ENCODE data around the gene PDE11A. TPM values are rescaled to one million over a fixed set of nuclear protein-coding genes. Genes with fewer than 3 reads are reported as not detected.
A peak's percentile ranks its signal among the peaks of the same experiment; 100 is the strongest.

PDE11A gene
- total RNA-seq, 6 experiments from 2014 or later: 1.2 to 9.4 (median 6.3) TPM

DNA sequence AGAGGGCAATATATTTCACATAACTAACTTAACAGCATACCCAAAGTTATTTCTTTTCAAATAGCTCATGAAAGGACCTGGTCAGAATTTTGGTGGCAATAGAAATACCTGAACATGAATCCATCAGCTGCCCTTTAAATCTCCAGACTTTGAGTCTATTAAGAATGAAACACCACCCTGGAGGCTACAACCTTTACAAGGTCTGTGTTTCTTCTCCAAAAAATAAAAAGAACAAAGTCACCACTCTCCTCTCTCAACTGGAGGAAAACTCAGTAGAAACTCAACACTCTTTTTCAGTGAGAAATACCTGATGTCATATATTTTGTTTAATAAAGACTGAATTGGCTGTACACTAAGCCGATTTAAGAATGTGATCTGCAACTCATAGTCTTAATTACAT is 475.7 kb downstream of the PDE11A start:
- TF ChIP-seq, protein P1, sequence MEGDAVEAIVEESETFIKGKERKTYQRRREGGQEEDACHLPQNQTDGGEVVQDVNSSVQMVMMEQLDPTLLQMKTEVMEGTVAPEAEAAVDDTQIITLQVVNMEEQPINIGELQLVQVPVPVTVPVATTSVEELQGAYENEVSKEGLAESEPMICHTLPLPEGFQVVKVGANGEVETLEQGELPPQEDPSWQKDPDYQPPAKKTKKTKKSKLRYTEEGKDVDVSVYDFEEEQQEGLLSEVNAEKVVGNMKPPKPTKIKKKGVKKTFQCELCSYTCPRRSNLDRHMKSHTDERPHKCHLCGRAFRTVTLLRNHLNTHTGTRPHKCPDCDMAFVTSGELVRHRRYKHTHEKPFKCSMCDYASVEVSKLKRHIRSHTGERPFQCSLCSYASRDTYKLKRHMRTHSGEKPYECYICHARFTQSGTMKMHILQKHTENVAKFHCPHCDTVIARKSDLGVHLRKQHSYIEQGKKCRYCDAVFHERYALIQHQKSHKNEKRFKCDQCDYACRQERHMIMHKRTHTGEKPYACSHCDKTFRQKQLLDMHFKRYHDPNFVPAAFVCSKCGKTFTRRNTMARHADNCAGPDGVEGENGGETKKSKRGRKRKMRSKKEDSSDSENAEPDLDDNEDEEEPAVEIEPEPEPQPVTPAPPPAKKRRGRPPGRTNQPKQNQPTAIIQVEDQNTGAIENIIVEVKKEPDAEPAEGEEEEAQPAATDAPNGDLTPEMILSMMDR (IDR thresholded peaks at IDR 0.05): no peak
- TF ChIP-seq POLR2A (IDR thresholded peaks at IDR 0.05): no peak
- H3K27ac ChIP-seq: no peak overlapping the region
- intact Hi-C loops (cut with DNase I): no loop called here

DNA sequence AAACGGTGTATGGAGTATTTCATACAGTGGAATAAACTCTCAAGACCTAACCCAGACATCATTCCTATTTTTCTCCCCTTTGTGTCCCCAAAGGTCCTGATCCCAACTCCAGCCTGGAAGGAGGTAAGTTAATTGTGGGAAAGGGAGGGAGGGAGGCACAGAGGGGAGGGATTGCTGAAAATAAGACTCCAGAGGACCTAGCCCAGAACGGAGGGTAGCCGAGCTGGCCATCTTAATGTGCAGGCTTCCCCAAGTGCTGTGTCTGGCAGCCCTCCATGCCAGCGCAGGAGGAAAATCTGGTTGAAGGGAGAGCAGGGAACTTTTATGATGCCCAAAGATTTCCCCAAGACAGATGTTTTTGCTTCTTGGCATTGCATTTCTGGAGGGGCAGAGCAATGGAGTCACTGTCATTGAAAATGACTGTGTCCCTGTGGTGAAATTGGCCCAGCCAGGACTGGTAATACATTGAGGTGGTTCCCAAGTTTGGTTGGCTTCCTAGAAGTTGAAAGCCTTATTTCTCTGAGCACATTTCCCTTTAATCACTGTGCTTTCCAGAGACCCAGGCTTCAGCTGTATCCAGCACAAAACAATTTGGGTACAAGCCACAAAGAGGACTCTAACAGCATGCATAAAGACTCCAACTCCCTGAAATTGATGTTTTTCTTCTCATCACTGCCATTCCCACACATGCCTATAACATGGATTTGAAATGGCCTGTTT is 477.3 kb downstream of the PDE11A start:
- Histone ChIP-seq H3K27ac (no peak overlapping the region), H3K9me3 (no peaks in the 10 kb centered on the region), H3K4me3 (no peak overlapping the region), H3K27me3 (no peaks in the 10 kb centered on the region), H3K4me1 (no peaks in the 10 kb centered on the region), H3K36me3 (no peaks in the 10 kb centered on the region)
- DNase-seq (no peak), ATAC-seq (no peak)
- TF ChIP-seq, protein P1 (IDR thresholded peaks at IDR 0.05): no peak
- TF ChIP-seq POLR2A (IDR thresholded peaks at IDR 0.05): no peak
- intact Hi-C loops (cut with DNase I): no loop called here
- 90% methylated on average over 4 of the region's 4 CpGs for WGBS (ENCODE audit: insufficient coverage, low coverage, low lambda C conversion rate, missing lambda C conversion rate)

More for the DNA sequence above, 475.7 kb downstream of the PDE11A start:
- no peaks in the 10 kb centered on the region for H3K27me3 ChIP-seq
- H3K36me3 ChIP-seq: no peaks in the 10 kb centered on the region
- no peaks in the 10 kb centered on the region for H3K4me1 ChIP-seq
- no peak for DNase-seq
- no peaks in the 10 kb centered on the region for H3K9me3 ChIP-seq
- H3K4me3 ChIP-seq: no peak overlapping the region
- no peak for ATAC-seq
- WGBS (ENCODE audit: insufficient coverage, low coverage, low lambda C conversion rate, missing lambda C conversion rate): 65% methylated on average over 1 of the region's 1 CpG

DNA sequence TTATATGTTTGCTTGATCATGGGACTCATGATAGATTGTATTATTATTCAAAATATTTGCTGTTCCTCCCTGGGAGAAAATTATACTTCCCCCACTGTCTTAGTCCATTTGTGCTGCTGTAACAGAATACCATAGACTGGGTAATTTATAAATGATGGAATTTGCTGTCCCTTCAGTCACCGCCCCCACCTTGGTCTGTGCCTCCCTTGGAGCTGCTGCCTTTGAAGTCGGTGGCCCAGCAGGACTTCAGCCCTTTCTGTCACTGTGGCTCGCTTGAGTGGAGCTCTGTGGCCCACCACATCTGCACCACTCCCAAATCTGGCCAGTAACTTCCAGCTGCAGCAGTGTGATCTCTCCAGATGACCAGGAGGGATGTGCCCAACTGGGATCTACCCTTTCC is 479.2 kb downstream of the PDE11A start:
- no peak overlapping the region for H3K4me3 ChIP-seq
- 83% methylated on average over 1 of the region's 3 CpGs for WGBS (ENCODE audit: insufficient coverage, low coverage, low lambda C conversion rate, missing lambda C conversion rate)
- no peak for DNase-seq
- no peaks in the 10 kb centered on the region for H3K27me3 ChIP-seq
- no peaks in the 10 kb centered on the region for H3K4me1 ChIP-seq
- no peak overlapping the region for H3K27ac ChIP-seq
- ATAC-seq: no peak
- no peaks in the 10 kb centered on the region for H3K9me3 ChIP-seq
- no peak for TF ChIP-seq POLR2A (IDR thresholded peaks at IDR 0.05)
- TF ChIP-seq, protein P1 (IDR thresholded peaks at IDR 0.05): no peak
- intact Hi-C loops (cut with DNase I): no loop called here
- H3K36me3 ChIP-seq: no peaks in the 10 kb centered on the region

DNA sequence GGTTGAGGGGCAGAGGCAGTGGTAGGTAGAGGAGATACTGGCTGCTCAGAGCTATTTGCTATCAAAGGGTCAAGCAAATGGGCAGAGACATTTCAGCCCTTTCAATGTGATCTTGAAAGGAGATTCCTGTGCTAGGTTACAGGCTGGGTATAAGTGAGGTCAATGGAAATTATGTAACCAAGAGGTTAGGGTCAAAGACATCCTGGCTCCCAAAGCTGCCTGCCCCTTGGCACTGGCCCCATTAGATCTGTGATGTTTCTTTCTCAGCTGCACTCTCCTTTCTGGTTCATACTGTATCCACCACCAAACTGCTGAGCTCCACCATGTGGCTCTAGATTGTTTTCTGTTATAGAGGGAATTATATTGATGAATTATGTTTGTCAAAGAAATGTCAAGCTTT is 479.6 kb downstream of the PDE11A start:
- no peaks in the 10 kb centered on the region for H3K9me3 ChIP-seq
- H3K4me3 ChIP-seq: no peak overlapping the region
- DNase-seq: peak; percentile 30 to 73 (median 60)
- no peak for TF ChIP-seq POLR2A (IDR thresholded peaks at IDR 0.05)
- TF ChIP-seq, protein P1 (IDR thresholded peaks at IDR 0.05): no peak
- H3K4me1 ChIP-seq: no peaks in the 10 kb centered on the region
- ATAC-seq: peak; percentile 86 to 99 (median 92)
- intact Hi-C loops (cut with DNase I): no loop called here
- no peaks in the 10 kb centered on the region for H3K27me3 ChIP-seq
- no peak overlapping the region for H3K27ac ChIP-seq
- no peaks in the 10 kb centered on the region for H3K36me3 ChIP-seq
